Measurements from ENCODE around the gene CCSER1.
"Not testable (repeated sequence)": the region's sequence is repeated elsewhere in the genome, so short reads cannot be mapped to it uniquely, and the experiment has no call there.

Gene CCSER1

GRCh38 chr4:91373546-91373945 is 1246.4 kb downstream of the CCSER1 start:
- DNase-seq (ENCODE audit: low spot score), result no peak

- not testable (repeated sequence) for DNase-seq (ENCODE audit: low spot score)
Observed at GRCh38 chr4:91405431-91405830, 1278.2 kb downstream of the CCSER1 start.

GRCh38 chr4:91422011-91422410 is 1294.8 kb downstream of the CCSER1 start:
- DNase-seq (ENCODE audit: low spot score), result no peak

GRCh38 chr4:91426725-91427124 is 1299.5 kb downstream of the CCSER1 start:
- no peak for DNase-seq (ENCODE audit: low spot score)

- no peak for DNase-seq (ENCODE audit: low spot score)
Observed at GRCh38 chr4:91427171-91427570, 1300.0 kb downstream of the CCSER1 start.

GRCh38 chr4:91434631-91435030 is 1307.4 kb downstream of the CCSER1 start:
- no peak for DNase-seq (ENCODE audit: low spot score)

- DNase-seq (ENCODE audit: low spot score), result no peak
Observed at GRCh38 chr4:91436556-91436955, 1309.4 kb downstream of the CCSER1 start.

GRCh38 chr4:91447168-91447567 is 1320.0 kb downstream of the CCSER1 start:
- DNase-seq (ENCODE audit: low spot score), result no peak

GRCh38 chr4:91448668-91449330 is 1321.6 kb downstream of the CCSER1 start:
- DNase-seq (ENCODE audit: low spot score), result no peak

GRCh38 chr4:91454111-91454510 is 1326.9 kb downstream of the CCSER1 start:
- DNase-seq (ENCODE audit: low spot score), result no peak

- not testable (repeated sequence) for DNase-seq (ENCODE audit: low spot score)
Observed at GRCh38 chr4:91462566-91462965, 1335.4 kb downstream of the CCSER1 start.

GRCh38 chr4:91470671-91471070 is 1343.5 kb downstream of the CCSER1 start:
- no peak for DNase-seq (ENCODE audit: low spot score)

GRCh38 chr4:91471280-91471679 is 1344.1 kb downstream of the CCSER1 start:
- DNase-seq (ENCODE audit: low spot score), result no peak

GRCh38 chr4:91472046-91472445 is 1344.9 kb downstream of the CCSER1 start:
- no peak for DNase-seq (ENCODE audit: low spot score)

GRCh38 chr4:91485415-91485814 is 1358.2 kb downstream of the CCSER1 start:
- DNase-seq (ENCODE audit: low spot score), result no peak

GRCh38 chr4:91488946-91489345 is 1361.8 kb downstream of the CCSER1 start:
- no peak for DNase-seq (ENCODE audit: low spot score)

GRCh38 chr4:91497892-91498291 is 1370.7 kb downstream of the CCSER1 start:
- no peak for DNase-seq (ENCODE audit: low spot score)

GRCh38 chr4:91502365-91502764 is 1375.2 kb downstream of the CCSER1 start:
- no peak for DNase-seq (ENCODE audit: low spot score)

GRCh38 chr4:91513326-91513725 is 1386.1 kb downstream of the CCSER1 start:
- no peak for DNase-seq (ENCODE audit: low spot score)

GRCh38 chr4:91519155-91519554 is 1392.0 kb downstream of the CCSER1 start:
- DNase-seq (ENCODE audit: low spot score), result no peak

- no peak for DNase-seq (ENCODE audit: low spot score)
Observed at GRCh38 chr4:91525621-91526020, 1398.4 kb downstream of the CCSER1 start.

- DNase-seq (ENCODE audit: low spot score), result no peak
Observed at GRCh38 chr4:91527056-91527455, 1399.9 kb downstream of the CCSER1 start.

- DNase-seq (ENCODE audit: low spot score), result no peak
Observed at GRCh38 chr4:91567594-91567993, 1440.4 kb downstream of the CCSER1 start.

GRCh38 chr4:91577864-91578263 is 1450.7 kb downstream of the CCSER1 start:
- DNase-seq (ENCODE audit: low spot score), result no peak
